HepG2 (cell line): Measurements from ENCODE around the gene ZCCHC10. TPM values are rescaled to one million over a fixed set of nuclear protein-coding genes. Genes with fewer than 3 reads are reported as not detected.

Source experiments
- FOXA1 ChIP-seq, 2 experiments: fragments of 450-650 bp in 1 of 2; sonication (generic) in 1 of 2; formaldehyde crosslinking in 1 of 2; IDR thresholded peaks; 2 replicates each; pipeline versions ENCODE4 v1.4.0 to v1.6.1; 2016 to 2020; ENCODE audit warnings: missing genetic modification reagents in 1 of 2
- GLI4 ChIP-seq: sonication (generic); formaldehyde crosslinking; IDR thresholded peaks from 2 replicates; pipeline ENCODE4 v1.5.1; 2020; ENCODE audit warnings: missing genetic modification reagents, mild to moderate bottlenecking, moderate library complexity, borderline replicate concordance
- HOXA3 ChIP-seq: sonication (generic); formaldehyde crosslinking; IDR thresholded peaks from 2 replicates; pipeline ENCODE4 v1.5.0; 2020; ENCODE audit warnings: missing genetic modification reagents
- KDM5A ChIP-seq: fragments of 200-600 bp; sonication (generic); IDR thresholded peaks from 2 replicates; pipeline ENCODE4 v1.7.0; 2018; ENCODE audit warnings: antibody characterized with exemption, mild to moderate bottlenecking, low read length, borderline replicate concordance
- MBNL3 ChIP-seq: fragments of 250-450 bp; sonication (Bioruptor Pico); conservative IDR thresholded peaks from 2 replicates; pipeline ENCODE4 v1.8.0; 2022; ENCODE audit warnings: mild to moderate bottlenecking, inconsistent platforms
- SAFB2 ChIP-seq: sonication (generic); formaldehyde crosslinking; IDR thresholded peaks from 2 replicates; pipeline ENCODE4 v1.5.1; 2020; ENCODE audit warnings: missing genetic modification reagents, low read depth, mild to moderate bottlenecking, borderline replicate concordance
- SAP130 ChIP-seq: IDR thresholded peaks from 2 replicates; pipeline ENCODE4 v1.6.1; 2016; ENCODE audit warnings: low read depth
- ZNF224 ChIP-seq: sonication (generic); formaldehyde crosslinking; IDR thresholded peaks from 2 replicates; pipeline ENCODE4 v1.5.0; 2020; ENCODE audit warnings: mild to moderate bottlenecking, missing genetic modification reagents
- ZNF234 ChIP-seq: sonication (generic); formaldehyde crosslinking; conservative IDR thresholded peaks from 2 replicates; pipeline ENCODE4 v1.5.1; 2020; ENCODE audit warnings: mild to moderate bottlenecking, missing genetic modification reagents
- ZNF350 ChIP-seq: sonication (generic); formaldehyde crosslinking; IDR thresholded peaks from 2 replicates; pipeline ENCODE4 v1.4.0; 2020; ENCODE audit warnings: mild to moderate bottlenecking, low read depth, missing genetic modification reagents, borderline replicate concordance
- ZNF709 ChIP-seq: sonication (generic); formaldehyde crosslinking; IDR thresholded peaks from 2 replicates; pipeline ENCODE4 v1.5.0; 2020; ENCODE audit warnings: mild to moderate bottlenecking, missing genetic modification reagents
- ZNF891 ChIP-seq: sonication (generic); formaldehyde crosslinking; IDR thresholded peaks from 2 replicates; pipeline ENCODE4 v1.5.0; 2020; ENCODE audit warnings: mild to moderate bottlenecking, missing genetic modification reagents
- ZSCAN20 ChIP-seq: sonication (generic); formaldehyde crosslinking; IDR thresholded peaks from 2 replicates; pipeline ENCODE4 v1.4.0; 2020; ENCODE audit warnings: missing genetic modification reagents, mild to moderate bottlenecking, borderline replicate concordance
- polyA plus RNA-seq, 8 experiments: library from polyadenylated mRNA; depleted of rRNA in 3 of 8; stranded (reverse) in 7 of 8; unstranded in 1 of 8; fragments of >200 nt; fragmentation: Illumina TruSeq in 4 of 8; extraction: Trizol in 4 of 8; gene quantifications; 2 replicates each; pipeline versions ENCODE4 v1.2.1 to v1.2.3, GENCODE V29; 2011 to 2016; ENCODE audit warnings: low read depth in 4 of 8, missing spikeins in 1 of 8, mixed read lengths in 1 of 8; ENCODE audit not compliant: insufficient read depth in 1 of 8
- total RNA-seq, 5 experiments: library from RNA; depleted of rRNA; stranded (reverse); fragments of >200 nt; fragmentation: Illumina TruSeq; extraction: Trizol; gene quantifications; 2 replicates each; pipeline ENCODE4 v1.2.3, GENCODE V29; 2016; ENCODE audit warnings: low read depth in 1 of 5
- TF ChIP-seq, protein P1 (sequence below): sonication (generic); formaldehyde crosslinking; IDR thresholded peaks from 2 replicates; pipeline ENCODE4 v1.5.1; 2020; ENCODE audit warnings: missing genetic modification reagents, mild to moderate bottlenecking, borderline replicate concordance
- TF ChIP-seq, protein P2 (sequence below): sonication (generic); formaldehyde crosslinking; IDR thresholded peaks from 2 replicates; pipeline ENCODE4 v1.5.0; 2020; ENCODE audit warnings: missing genetic modification reagents
- TF ChIP-seq, protein P3 (sequence below): sonication (generic); formaldehyde crosslinking; IDR thresholded peaks from 2 replicates; pipeline ENCODE4 v1.4.0; 2020; ENCODE audit warnings: missing genetic modification reagents
- TF ChIP-seq, protein P4 (sequence below): IDR thresholded peaks from 2 replicates; pipeline ENCODE4 v1.6.1; 2018; ENCODE audit warnings: missing genetic modification reagents, mild to moderate bottlenecking, missing compliant biosample characterization
- TF ChIP-seq, protein P5 (sequence below): sonication (generic); formaldehyde crosslinking; IDR thresholded peaks from 2 replicates; pipeline ENCODE4 v1.5.1; 2020; ENCODE audit warnings: missing genetic modification reagents, mild to moderate bottlenecking, borderline replicate concordance

The ZCCHC10 gene
- total and polyA plus RNA-seq, 2 of the 13 experiments (the other 11 are each of a cell fraction or from before 2014, with no cell fraction given) = 40.7 to 48.2 TPM

DNA sequence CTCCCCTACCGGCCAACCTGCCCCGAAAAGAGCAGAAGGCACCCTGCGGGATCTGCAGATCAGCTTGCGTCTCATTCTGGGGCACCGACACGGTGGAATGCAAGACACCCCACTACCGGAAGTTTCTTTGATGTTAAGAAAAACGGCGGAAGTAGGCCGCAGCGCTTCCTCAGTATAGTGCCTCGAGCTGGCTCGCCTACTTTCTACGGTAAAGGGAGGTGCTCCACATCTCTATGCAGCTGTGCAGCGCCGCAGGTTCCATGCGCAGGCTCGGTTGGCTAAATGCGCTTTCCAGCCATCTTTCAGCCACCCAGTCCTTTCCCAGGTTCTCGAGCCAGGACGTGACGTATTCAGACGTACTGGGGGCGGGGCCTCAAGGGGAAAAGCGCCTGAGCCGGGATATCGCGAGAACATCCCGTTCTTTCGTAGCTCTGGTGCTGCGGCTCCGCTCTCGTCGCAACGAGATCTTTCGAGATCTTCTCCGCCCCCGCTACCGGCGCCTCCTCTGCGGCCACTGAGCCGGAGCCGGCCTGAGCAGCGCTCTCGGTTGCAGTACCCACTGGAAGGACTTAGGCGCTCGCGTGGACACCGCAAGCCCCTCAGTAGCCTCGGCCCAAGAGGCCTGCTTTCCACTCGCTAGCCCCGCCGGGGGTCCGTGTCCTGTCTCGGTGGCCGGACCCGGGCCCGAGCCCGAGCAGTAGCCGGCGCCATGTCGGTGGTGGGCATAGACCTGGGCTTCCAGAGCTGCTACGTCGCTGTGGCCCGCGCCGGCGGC lies 25.4 kb upstream of the ZCCHC10 start, which contains the start of gene HSPA4 (continued):
- TF ChIP-seq SAP130 (CRISPR knock-in tag) (peak; percentile 80; the same call in 1 of the 2 replicates), HOXA3 (CRISPR knock-in tag) (peak; percentile 85; the same call in 1 of the 2 replicates), ZSCAN20 (CRISPR knock-in tag) (no peak), SAFB2 (CRISPR knock-in tag) (peak; percentile 54; the same call in 1 of the 2 replicates), ZNF709 (peak; percentile 43; the same call in 1 of the 2 replicates), ZNF891 (CRISPR knock-in tag) (no peak), ZNF224 (0 out of 2 replicates have a peak, but pooled peaks have one; percentile 48), MBNL3 (no peak), KDM5A (peak; percentile 90), ZNF234 (CRISPR knock-in tag) (peak; percentile 86; the same call in 1 of the 2 replicates), FOXA1 (IDR thresholded peaks at IDR 0.05) (no peak), FOXA1 (CRISPR knock-in tag; IDR thresholded peaks at IDR 0.05) (no peak), ZNF350 (CRISPR knock-in tag) (peak; percentile 88; the same call in 1 of the 2 replicates), GLI4 (CRISPR knock-in tag) (no peak; the same call in 1 of the 2 replicates)
- TF ChIP-seq, protein P1, sequence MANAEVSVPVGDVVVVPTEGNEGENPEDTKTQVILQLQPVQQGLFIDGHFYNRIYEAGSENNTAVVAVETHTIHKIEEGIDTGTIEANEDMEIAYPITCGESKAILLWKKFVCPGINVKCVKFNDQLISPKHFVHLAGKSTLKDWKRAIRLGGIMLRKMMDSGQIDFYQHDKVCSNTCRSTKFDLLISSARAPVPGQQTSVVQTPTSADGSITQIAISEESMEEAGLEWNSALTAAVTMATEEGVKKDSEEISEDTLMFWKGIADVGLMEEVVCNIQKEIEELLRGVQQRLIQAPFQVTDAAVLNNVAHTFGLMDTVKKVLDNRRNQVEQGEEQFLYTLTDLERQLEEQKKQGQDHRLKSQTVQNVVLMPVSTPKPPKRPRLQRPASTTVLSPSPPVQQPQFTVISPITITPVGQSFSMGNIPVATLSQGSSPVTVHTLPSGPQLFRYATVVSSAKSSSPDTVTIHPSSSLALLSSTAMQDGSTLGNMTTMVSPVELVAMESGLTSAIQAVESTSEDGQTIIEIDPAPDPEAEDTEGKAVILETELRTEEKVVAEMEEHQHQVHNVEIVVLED (CRISPR knock-in tag) = peak; percentile 88
- TF ChIP-seq, protein P2, sequence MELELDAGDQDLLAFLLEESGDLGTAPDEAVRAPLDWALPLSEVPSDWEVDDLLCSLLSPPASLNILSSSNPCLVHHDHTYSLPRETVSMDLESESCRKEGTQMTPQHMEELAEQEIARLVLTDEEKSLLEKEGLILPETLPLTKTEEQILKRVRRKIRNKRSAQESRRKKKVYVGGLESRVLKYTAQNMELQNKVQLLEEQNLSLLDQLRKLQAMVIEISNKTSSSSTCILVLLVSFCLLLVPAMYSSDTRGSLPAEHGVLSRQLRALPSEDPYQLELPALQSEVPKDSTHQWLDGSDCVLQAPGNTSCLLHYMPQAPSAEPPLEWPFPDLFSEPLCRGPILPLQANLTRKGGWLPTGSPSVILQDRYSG (CRISPR knock-in tag) = 0 out of 2 replicates have a peak, but pooled peaks have one; percentile 32
- TF ChIP-seq, protein P3, sequence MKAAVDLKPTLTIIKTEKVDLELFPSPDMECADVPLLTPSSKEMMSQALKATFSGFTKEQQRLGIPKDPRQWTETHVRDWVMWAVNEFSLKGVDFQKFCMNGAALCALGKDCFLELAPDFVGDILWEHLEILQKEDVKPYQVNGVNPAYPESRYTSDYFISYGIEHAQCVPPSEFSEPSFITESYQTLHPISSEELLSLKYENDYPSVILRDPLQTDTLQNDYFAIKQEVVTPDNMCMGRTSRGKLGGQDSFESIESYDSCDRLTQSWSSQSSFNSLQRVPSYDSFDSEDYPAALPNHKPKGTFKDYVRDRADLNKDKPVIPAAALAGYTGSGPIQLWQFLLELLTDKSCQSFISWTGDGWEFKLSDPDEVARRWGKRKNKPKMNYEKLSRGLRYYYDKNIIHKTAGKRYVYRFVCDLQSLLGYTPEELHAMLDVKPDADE (CRISPR knock-in tag) = peak; percentile 65
- TF ChIP-seq, protein P4, sequence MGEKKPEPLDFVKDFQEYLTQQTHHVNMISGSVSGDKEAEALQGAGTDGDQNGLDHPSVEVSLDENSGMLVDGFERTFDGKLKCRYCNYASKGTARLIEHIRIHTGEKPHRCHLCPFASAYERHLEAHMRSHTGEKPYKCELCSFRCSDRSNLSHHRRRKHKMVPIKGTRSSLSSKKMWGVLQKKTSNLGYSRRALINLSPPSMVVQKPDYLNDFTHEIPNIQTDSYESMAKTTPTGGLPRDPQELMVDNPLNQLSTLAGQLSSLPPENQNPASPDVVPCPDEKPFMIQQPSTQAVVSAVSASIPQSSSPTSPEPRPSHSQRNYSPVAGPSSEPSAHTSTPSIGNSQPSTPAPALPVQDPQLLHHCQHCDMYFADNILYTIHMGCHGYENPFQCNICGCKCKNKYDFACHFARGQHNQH (CRISPR knock-in tag) = peak; percentile 21
- TF ChIP-seq, protein P5, sequence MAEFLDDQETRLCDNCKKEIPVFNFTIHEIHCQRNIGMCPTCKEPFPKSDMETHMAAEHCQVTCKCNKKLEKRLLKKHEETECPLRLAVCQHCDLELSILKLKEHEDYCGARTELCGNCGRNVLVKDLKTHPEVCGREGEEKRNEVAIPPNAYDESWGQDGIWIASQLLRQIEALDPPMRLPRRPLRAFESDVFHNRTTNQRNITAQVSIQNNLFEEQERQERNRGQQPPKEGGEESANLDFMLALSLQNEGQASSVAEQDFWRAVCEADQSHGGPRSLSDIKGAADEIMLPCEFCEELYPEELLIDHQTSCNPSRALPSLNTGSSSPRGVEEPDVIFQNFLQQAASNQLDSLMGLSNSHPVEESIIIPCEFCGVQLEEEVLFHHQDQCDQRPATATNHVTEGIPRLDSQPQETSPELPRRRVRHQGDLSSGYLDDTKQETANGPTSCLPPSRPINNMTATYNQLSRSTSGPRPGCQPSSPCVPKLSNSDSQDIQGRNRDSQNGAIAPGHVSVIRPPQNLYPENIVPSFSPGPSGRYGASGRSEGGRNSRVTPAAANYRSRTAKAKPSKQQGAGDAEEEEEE (CRISPR knock-in tag) = 0 out of 2 replicates have a peak, but pooled peaks have one; percentile 6
